Hindlimb muscle (tissue), 1 donor: ENCODE measurements around the gene ARL13B. TPM values are rescaled to one million over a fixed set of nuclear protein-coding genes. Genes with fewer than 3 reads are reported as not detected.
"Not testable (repeated sequence)": the region's sequence is repeated elsewhere in the genome, so short reads cannot be mapped to it uniquely, and the experiment has no call there.

Experiments
- DNase-seq: peaks from one replicate; pipeline ENCODE4 v3.0.0-alpha.2; 2013
- polyA plus RNA-seq: library from polyadenylated mRNA; unstranded; fragments of 120-200 nt; gene quantifications from one replicate; pipeline ENCODE4 v1.2.1, GENCODE V29; 2013; ENCODE audit not compliant: insufficient read length

ARL13B gene
- polyA plus RNA-seq, 1 donor: 6.2 TPM

DNA sequence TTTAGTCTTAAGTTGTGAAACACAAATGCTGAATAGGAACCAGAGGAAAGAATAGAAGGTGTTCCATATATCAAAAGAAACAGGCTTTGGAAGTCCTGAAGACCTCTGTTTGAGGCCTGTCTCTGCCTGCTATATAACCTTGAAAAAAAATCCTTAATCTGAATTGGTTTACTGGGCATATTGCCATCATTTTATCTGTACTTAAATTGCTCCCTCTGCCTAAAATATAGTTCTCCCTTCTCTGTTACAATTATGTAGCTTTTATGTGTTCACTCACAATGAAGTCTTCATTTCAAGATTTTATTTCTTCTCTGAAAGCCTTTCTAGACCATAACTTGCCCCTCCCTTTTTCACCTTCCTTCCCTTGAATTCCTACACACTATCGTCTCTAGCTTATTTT is 21.2 kb downstream of the ARL13B start:
- DNase-seq: no peak

DNA sequence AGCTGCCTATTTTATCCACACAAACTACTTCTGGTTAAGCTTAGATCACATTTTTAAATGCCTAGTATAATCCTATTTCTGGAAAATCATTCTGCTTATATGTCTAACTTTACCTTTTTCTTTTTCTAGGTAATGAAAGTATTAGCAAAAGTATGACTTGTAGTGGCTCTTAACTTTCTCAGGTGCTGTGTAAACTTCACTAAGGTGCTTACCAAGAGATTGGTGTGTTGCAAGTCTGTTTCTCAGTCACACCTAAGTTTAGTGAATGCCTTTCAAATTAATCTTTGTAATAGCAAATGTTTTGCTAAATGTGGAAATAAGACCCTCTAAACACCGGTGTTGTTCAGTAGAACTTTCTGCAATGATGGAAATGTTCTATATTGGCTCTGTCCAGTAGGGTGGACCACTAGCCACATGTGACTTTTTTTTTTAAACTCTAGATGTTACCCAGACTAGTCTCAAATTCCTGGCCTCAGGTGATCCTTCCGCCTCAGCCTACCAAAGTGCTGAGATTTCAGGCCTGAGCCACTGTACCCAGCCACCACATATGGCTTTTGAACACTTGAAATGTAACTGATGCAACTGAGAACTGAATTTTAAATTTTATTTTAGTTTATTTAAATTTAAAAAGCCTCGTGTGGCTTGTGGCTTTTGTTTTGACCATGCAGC is 22.0 kb downstream of the ARL13B start:
- no peak for DNase-seq

DNA sequence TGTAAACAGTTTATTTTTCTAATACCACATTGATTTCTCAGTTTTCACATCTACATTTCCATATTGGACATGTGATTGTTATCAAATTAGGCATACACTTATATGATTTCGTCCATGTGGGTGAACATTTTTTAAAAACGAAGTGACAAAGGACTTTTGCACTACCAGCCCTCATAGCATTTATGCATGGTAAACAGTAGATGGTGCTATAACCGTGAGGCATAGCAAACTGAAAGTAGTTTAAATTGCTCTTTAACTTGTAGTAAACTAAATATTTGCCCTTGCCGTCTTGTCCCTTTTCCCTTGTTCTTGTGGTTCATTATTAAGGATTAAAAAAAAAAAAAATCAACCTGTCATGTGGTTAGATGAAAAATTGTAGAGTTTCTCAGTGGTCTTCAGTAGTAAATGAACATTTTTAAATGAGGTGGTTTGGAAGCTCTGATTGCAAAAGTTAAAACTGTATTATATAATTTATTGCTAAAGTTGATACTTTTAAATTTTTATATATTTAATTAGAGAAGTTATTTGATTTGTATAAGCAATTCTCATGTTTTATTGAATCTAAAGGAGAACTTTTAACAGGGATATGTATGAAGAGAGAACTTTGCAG is 24.5 kb downstream of the ARL13B start:
- peak; percentile 46 for DNase-seq

DNA sequence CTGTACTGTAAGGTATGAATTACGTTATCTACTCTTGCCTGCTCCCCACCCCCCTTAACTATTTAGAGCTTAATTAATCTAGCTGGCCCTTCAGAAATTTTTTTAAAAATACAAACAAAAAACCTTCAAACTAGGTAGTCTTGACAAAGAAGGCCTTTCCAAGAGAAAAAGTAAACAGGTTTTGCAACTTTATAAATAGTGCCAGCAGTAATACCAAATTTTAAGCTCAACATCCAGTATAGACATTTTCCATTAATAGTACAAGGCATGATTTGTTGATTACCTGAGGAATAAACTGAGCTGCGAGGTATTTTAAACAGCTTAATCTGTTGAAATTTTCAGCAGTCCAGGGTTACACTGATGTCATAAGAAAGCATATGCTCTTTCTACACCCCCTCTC is 28.3 kb downstream of the ARL13B start:
- DNase-seq: no peak

DNA sequence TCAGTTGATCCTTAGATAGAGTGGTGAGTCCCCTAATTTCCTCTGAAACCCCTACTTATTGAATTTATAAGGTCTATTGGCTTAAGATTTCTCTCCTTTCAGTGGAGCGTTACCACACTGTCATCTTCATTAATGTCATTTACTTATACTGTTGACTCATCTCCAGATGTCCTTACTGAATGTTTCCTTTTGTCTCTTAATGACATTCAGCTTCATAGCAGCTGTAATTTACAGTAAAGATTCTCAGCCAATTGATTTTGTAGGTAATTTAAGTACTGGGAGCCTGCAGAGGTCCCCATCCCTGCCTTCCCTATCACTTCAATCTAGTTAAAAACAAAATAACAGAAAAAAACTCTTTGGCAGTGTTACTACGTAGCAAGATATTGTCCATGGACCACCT is 29.7 kb downstream of the ARL13B start:
- DNase-seq: no peak

DNA sequence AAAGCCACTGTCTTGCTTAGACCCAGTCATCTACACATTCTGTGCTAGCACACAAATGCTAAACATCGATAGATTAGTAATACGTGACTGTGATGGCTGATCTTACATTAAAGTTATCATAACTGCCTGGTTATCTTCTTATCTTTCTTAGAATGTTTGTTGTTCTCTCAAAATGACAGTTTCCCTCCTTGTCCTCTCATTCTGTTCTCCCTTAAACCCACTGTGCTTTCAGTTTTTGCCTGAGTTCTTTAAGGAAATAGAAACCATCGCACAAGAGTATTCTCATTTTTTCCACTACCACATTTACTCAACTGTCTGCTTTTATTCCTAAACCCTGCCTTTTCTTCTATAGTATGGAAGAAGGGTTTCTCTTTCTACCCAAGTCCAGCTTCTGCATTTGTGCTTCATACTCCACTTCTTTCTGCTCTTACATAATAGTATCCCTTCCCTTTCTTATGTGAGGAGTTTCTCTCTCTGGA is 31.3 kb downstream of the ARL13B start:
- DNase-seq: no peak

DNA sequence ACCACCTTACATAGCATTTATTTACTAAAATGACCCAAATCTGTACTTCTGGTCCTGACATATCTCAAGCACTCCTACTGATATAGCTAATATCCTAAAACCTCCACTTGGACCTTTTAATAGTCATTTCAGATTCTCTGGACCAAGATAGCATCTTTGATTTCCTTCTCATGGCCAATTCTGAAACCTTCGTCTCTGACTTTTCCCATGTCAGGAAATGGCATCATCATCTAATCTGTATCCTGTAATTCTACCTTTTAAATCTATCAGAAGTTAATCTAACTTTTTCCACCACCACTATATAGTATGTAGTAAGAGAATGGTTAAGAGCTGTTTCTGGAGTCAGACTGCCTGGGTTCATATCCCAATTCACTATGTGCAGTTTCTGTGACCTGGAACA is 32.2 kb downstream of the ARL13B start:
- DNase-seq: no peak

DNA sequence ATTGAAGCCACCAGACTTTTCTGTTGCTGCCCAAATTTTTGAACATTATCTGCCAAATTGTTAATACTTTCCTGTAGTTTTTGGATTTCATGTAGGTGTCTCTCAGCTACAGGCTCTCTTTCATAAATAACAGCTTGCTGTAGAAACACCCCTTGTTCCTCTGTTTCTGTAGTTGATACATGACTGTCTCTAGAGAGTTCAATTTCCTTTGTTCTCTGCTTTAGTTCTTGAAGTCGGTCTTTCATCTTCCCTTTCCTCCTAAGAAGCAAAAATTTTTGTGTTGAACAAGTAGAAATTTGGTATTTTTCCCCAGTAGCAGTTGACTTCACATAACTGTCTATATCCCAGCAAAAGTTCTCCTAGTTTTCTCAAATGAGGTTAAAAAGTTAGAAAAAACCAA is 35.1 kb downstream of the ARL13B start:
- DNase-seq: no peak

DNA sequence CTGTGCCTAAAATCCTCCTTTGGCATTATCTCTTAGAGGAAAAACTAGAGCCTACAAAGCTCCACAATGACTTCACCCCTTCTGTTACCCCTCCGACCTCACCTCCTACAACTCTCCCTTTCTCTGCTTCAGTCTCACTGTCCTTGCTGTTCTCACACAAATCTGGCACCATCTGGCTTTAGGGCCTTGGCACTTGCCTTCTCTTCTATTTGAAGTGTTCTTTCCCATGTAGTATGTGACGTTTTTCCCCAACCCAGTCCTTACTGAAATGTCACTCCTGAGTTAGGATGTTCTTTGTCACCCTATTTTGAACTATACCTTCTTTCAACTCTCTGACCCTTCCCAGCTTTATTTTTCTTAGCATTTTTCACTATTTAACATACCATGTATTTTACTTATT is 39.7 kb downstream of the ARL13B start:
- DNase-seq: no peak

DNA sequence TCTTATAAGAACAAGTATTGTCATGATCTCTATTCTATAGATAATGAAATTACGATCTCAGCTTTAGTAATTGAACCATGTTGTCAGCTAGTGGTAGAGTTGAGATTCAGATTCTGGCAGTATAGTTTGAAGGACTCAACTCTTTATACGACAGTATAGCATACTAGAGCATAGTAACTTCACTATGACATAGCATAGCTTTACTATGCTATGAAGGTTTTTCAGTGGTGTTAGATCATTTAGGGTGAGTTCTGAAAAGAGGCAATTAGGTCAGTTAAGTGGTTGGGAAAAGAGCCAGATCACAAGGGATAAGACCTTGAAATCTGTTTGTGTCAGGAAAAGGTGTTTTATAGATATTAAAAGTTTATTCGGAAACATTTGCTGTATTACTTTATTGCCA is 40.3 kb downstream of the ARL13B start:
- no peak for DNase-seq

DNA sequence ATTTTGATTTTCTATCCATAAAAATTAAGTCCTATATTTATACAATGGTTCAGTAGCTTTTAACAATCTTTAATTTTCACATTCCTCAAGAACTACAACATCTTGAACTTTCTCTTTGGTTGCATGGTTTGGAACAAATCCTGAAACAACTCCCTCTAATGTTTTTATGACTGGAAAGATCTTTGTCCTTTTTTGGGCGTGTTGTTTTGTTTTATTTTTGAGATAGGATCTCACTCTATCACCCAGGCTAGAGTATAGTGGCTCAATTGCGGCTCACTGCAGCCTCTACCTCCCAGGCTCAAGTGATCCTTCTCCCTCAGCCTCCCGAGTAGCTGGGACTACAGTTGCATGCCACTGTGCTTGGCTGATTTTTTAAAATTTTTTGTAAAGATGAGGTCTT is 44.4 kb downstream of the ARL13B start:
- no peak for DNase-seq

DNA sequence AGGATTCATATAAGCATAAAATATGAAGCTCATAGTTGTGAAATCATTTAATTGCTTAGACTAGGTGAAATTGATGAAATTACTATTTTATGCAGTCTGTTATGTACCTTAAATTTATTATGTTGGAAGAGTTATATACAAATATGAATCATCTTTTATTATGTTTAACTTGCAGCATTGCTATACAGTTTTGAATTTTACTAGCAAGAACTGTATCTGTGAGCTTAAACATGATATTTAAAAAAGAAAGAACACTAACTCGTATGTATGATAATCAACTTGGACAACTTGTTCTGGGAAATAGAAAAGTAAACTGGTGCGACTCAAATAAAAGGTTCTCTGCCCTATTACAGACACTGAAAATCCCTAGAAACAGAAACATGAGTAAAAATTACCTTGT is 46.7 kb downstream of the ARL13B start:
- DNase-seq: no peak

DNA sequence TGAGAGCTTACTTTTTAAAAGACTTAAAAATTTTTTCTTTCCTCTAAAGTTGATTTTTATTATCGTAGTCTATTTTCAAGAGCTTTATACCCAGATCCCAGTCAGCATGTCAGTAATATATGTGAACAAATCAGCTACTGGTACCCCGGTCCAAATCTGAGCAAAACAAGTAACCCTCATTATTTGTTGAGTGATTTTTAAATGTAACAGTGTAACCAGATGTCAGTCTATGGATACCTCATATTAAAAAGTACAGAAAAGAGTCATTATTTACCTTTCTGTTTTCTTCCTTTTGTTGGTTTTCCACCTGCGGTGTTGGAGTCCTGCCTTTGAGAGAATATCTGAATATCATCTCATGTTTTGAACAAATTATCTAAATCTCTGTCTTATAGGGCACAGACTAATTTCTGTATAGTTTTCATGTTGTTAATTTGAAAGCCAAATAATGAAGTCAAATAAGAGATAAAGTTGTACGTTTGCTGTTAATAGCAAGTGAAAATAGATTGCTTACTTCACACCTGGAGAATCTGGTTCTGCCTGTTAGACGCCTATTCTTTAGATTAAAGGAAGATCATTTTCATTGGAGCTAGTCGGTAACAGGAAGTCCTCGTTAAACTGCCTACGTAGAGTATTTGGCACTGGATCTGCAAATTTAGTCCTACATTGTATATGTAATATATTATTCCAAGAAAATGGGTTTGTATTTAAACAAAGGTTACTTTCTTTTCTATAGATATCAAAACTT is 48.3 kb downstream of the ARL13B start, which contains the start of gene STX19:
TSS of gene STX19 (minus strand) at position 505 of the 745 bp plus-strand sequence. CDS start 13,328 bp downstream, outside the sequence.
- no peak for DNase-seq

DNA sequence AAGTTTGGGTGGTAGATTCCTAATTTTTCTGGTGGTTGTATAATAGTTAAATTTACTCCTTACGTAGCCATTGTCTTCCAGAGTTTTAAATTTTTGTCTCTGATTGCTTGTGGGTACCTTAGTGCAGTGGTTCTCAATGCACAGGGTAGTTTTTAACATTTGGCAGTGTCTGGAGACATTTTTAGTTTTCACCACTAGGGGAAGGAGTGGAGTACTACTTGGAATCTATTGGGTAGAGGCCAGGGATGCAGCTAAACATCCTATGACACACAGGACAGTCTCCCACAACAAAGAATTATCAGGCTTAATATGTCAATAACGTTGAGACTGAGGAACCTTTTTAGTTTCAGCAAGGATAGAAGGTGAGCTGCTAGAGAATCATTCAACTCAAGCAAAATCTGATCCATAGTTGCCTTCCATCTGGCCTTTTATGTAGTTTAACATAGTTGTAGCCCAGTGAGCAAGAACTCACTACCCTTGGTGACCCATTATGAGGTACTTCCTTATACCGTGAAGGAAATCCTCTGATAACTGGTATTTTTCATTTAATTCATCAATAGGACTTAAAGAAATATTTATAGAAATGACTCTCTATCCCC is 57.1 kb downstream of the ARL13B start:
- peak; percentile 4 for DNase-seq

DNA sequence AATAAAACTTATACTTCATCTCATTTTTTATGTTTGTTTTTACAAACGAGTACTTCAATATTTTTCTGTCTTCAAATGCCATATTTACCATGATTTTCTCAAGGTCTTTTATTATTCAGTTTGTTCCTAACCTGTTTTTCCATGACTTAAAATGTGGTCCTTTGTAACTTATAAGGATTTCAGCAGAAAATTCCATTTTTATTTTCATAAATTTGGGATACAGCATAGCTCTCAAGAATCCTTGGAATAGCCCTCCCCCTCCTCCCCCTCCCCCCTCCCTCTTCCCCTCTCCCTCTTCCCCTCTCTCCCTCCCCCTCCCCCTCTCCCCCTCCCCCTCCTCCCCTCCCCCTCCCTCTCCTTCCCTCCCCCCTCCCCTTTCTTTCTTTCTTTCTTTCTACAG is 63.3 kb downstream of the ARL13B start:
- no peak for DNase-seq

DNA sequence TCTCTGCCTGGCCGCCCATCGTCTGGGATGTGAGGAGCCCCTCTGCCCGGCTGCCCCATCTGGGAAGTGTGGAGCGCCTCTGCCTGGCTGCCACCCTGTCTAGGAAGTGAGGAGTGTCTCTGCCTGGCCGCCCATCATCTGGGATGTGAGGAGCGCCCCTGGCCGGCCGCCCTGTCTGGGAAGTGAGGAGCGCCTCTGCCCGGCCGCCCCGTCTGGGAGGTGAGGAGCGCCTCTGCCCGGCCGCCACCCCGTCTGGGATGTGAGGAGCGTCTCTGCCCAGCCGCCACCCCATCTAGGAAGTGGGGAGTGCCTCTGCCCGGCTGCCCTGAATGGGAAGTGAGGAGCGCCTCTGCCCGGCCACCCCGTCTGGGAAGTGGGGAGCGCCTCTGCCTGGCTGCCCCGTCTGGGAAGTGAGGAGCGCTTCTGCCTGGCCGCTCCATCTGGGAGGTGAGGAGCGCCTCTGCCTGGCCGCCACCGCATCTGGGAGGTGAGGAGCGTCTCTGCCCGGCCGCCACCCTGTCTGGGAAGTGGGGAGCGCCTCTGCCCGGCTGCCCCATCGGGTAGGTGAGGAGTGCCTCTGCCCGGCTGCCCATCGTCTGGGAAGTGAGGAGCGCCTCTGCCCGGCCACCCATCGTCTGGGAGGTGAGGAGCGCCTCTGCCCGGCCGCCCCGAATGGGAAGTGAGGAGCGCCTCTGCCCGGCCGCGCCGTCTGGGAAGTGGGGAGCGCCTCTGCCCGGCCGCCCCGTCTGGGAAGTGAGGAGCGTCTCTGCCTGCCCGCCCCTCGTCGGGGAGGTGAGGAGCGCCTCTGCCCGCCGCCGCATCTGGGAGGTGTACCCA is 64.4 kb downstream of the ARL13B start:
- not testable (repeated sequence) for DNase-seq

DNA sequence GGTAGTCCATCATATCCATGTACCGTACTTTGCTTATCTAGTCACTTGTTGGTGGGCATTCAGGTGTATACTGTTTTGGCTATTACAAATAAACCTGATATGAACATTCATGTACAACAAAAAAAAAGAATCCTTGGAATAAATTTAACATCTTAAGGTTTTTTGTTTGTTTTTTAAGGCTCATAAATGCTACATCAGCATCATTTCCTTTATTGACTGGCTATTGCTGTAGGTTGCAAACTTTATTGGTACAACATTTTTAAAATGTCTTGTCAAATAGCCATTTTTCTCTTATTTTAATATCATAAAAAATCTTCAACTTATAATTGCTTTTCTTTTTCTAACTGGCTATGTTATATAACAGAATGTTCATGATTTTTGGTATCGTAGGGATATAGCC is 66.6 kb downstream of the ARL13B start:
- DNase-seq: no peak

DNA sequence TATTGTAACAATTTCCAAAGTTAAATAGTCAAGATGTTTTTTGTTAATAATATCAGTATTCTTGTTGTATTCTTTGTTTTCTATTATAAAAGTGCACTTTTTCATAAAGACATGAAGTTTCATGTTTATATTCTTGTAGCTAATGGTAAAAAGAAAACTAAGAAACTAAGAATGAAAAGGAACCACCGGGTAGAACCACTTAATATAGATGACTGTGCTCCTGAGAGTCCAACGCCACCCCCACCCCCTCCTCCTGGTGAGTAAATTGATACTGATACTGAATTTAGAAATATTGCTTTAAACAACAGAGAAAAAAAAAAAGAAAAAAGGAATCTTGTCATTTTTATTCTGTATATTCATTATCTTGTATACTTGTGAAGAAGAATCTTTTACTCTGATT is 69.3 kb downstream of the ARL13B start:
- DNase-seq: no peak

DNA sequence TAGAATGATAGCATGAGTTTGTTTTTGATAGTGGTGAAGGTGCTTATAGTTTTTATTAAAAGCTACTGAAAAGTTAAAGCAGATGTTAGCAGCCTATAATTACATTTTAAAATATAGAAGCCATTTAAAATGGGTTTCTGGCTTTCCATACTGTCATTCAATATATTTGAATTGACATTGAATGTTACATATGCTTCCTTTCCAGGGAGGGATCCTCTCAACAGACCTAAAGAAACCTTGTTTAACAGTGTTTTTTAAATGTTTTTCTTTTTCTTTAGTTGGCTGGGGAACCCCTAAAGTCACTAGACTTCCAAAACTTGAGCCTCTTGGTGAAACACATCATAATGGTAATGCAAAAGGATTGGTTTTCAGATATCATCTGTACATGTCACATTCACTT is 70.6 kb downstream of the ARL13B start:
- no peak for DNase-seq

DNA sequence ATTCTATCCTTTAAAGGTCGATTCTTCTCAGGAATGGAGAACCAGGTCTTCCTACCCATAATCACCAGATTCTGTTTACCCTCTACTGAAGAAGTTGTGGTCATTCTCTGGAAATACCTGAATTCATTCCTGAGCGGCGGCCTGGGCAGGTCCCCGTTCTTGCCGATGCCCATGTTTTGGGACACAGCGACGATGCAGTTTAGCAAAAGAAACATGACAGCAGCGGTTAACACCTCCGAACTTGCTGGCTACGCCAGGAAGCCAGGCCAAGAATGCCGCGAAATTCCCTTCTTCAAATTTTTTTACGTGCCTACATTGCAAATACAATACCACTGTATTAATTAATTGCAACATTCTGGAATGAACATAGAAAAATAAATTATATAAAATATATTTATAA is 81.3 kb downstream of the ARL13B start:
- DNase-seq: no peak

DNA sequence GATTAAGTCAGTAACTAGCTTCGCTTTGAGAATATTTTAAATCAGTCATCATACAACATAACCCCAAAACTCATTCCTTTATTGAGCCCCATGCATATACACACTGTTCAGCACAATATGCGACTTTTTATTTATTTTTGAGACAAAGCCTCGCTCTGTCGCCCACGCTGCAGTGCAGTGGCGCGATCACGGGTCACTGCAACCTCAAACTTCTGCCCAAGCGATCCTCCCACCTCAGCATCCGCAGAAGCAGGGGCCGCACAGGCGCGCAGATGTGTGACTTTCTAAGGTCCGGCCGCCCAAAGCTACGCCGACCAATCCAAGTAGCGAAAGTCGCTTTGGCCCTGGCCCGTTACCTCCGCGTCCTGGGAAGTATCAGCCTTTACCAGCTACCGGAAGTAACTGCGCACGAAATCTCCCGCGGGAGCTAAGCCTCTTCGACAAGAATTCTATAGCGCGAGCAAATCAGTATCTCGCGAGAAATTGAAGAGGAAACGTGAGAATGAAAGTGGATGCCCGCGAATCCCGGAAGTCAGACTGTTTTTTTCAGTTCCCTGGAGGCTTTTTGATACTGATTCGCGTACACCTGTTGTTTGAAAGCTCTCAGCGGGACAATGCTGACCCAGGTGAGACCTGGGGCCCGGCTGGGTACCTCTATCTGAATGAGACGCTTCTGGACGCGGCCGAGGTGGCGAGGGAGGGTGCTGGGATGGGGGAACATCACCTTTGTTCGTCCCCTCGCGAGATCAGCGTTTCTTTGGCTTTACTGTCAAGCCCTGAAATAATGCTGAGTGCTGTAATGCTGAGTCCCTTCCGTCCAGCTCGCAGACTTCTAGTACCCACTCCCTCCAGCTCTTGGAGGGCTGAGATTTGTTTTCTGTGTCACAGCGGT is 82.8 kb downstream of the ARL13B start, which contains the start of the genes DHFR2 and NSUN3:
TSS of gene DHFR2 (minus strand) at position 404 of the 892 bp plus-strand sequence. CDS start 1,405 bp downstream, outside the sequence.
TSS of gene NSUN3 (plus strand) at position 549 of the 892 bp plus-strand sequence. CDS start at position 615, 66 bp downstream.
- peak; percentile 96 for DNase-seq
